CD14-positive monocyte (primary cell): ENCODE data around the gene COL25A1. TPM values are rescaled to one million over a fixed set of nuclear protein-coding genes. Genes with fewer than 3 reads are reported as not detected.

Source experiments
- DNase-seq, 3 donors: peaks; one replicate each; pipeline ENCODE4 v3.0.0-alpha.2; 2011 to 2022
- H2AFZ ChIP-seq: 2 replicates; pipeline ENCODE4 v1.6.0; 2012; ENCODE audit warnings: mild to moderate bottlenecking, low read depth, low read length, inconsistent platforms; ENCODE audit not compliant: insufficient read depth, poor library complexity, severe bottlenecking
- H3K27ac ChIP-seq, 2 donors: 1 replicate in 1 of 2; 2 replicates in 1 of 2; pipeline ENCODE4 v1.5.1; 2012 to 2013; ENCODE audit warnings: low read length in 2 of 2, control low read depth in 1 of 2, inconsistent platforms in 1 of 2, low read depth in 1 of 2, mild to moderate bottlenecking in 1 of 2
- H3K27me3 ChIP-seq, 2 donors: one replicate each; pipeline versions ENCODE4 v1.6.0 to v1.6.1; 2011 to 2013; ENCODE audit warnings: low read length in 2 of 2; ENCODE audit not compliant: control insufficient read depth in 2 of 2, insufficient read depth in 2 of 2
- H3K36me3 ChIP-seq, 2 donors: replicated peaks in 1 of 2; 1 replicate in 1 of 2; 2 replicates in 1 of 2; pipeline versions ENCODE4 v1.5.1 to v1.6.1; 2012 to 2013; ENCODE audit warnings: low read length in 2 of 2, control low read depth in 1 of 2, inconsistent platforms in 1 of 2, mild to moderate bottlenecking in 1 of 2; ENCODE audit not compliant: insufficient read depth in 2 of 2, control insufficient read depth in 1 of 2
- H3K4me1 ChIP-seq, 2 donors: 1 replicate in 1 of 2; 2 replicates in 1 of 2; pipeline versions ENCODE4 v1.5.1 to v1.6.1; 2012 to 2013; ENCODE audit warnings: low read length in 2 of 2, control low read depth in 1 of 2, inconsistent platforms in 1 of 2, mild to moderate bottlenecking in 1 of 2, moderate library complexity in 1 of 2; ENCODE audit not compliant: insufficient read depth in 2 of 2, control insufficient read depth in 1 of 2
- H3K4me2 ChIP-seq: replicated peaks from 2 replicates; pipeline ENCODE3; 2012; ENCODE audit warnings: low read length, moderate library complexity, mild to moderate bottlenecking; ENCODE audit not compliant: poor library complexity, severe bottlenecking; ENCODE audit errors: extremely low read depth
- H3K4me3 ChIP-seq, 3 experiments: fragments of 200-600 bp in 1 of 3; sonication (generic) in 1 of 3; replicated peaks in 1 of 3; 1 replicate in 2 of 3; 2 replicates in 1 of 3; pipeline ENCODE4 v1.5.1; 2011 to 2013; ENCODE audit warnings: low read length in 3 of 3, mild to moderate bottlenecking in 3 of 3, control low read depth in 2 of 3, low read depth in 2 of 3, inconsistent platforms in 1 of 3, moderate library complexity in 1 of 3
- H3K79me2 ChIP-seq: 2 replicates; pipeline ENCODE4 v1.6.0; 2012; ENCODE audit warnings: mild to moderate bottlenecking, control low read depth, inconsistent platforms, low read length, moderate library complexity; ENCODE audit not compliant: insufficient read depth
- H3K9ac ChIP-seq: 2 replicates; pipeline ENCODE4 v1.6.0; 2017; ENCODE audit warnings: low read length, mild to moderate bottlenecking; ENCODE audit not compliant: insufficient read depth, poor library complexity, severe bottlenecking
- H3K9me3 ChIP-seq, 2 donors: replicated peaks in 1 of 2; 1 replicate in 1 of 2; 2 replicates in 1 of 2; pipeline versions ENCODE4 v1.5.1 to v1.6.1; 2012 to 2013; ENCODE audit warnings: low read length in 2 of 2, control low read depth in 1 of 2; ENCODE audit not compliant: control insufficient read depth in 1 of 2, insufficient read depth in 1 of 2
- H4K20me1 ChIP-seq: 2 replicates; pipeline ENCODE4 v1.6.0; 2012; ENCODE audit warnings: mild to moderate bottlenecking, low read length, control low read depth, moderate library complexity; ENCODE audit not compliant: insufficient read depth
- H3K27ac Mint-ChIP-seq, 7 donors: one replicate each; pipeline ENCODE4 v1.8.0; 2020; ENCODE audit warnings: mild to moderate bottlenecking in 7 of 7, mixed read lengths in 7 of 7, moderate library complexity in 6 of 7, inconsistent platforms in 2 of 7
- H3K27me3 Mint-ChIP-seq, 3 donors: one replicate each; pipeline ENCODE4 v1.8.0; 2021 to 2022; ENCODE audit warnings: low read depth in 3 of 3, mild to moderate bottlenecking in 3 of 3, mixed read lengths in 3 of 3, moderate library complexity in 3 of 3, inconsistent platforms in 1 of 3
- H3K36me3 Mint-ChIP-seq, 2 donors: one replicate each; pipeline ENCODE4 v1.8.0; 2020; ENCODE audit warnings: mixed read lengths in 2 of 2, inconsistent platforms in 1 of 2, mild to moderate bottlenecking in 1 of 2
- H3K4me1 Mint-ChIP-seq: one replicate; pipeline ENCODE4 v1.8.0; 2020; ENCODE audit warnings: mild to moderate bottlenecking, mixed read lengths
- H3K4me3 Mint-ChIP-seq, 2 donors: one replicate each; pipeline ENCODE4 v1.8.0; 2020; ENCODE audit warnings: mild to moderate bottlenecking in 2 of 2, mixed read lengths in 2 of 2, moderate library complexity in 1 of 2
- H3K9me3 Mint-ChIP-seq, 7 donors: one replicate each; pipeline ENCODE4 v1.8.0; 2020 to 2022; ENCODE audit warnings: mixed read lengths in 7 of 7, mild to moderate bottlenecking in 6 of 7, moderate library complexity in 6 of 7, inconsistent platforms in 2 of 7
- WGBS: methylation state at CpG from one replicate; pipeline ENCODE4 v1.1.5; 2013; ENCODE audit warnings: missing lambda C conversion rate; ENCODE audit not compliant: insufficient coverage; 5-methylcytosine and 5-hydroxymethylcytosine counted together
- intact Hi-C, 2 donors: fragments of 100-400 bp; cut with micrococcal nuclease; formaldehyde crosslinking; loops; one replicate each; pipeline versions ENCODE4 v1.15.0 to v1.15.1; 2023
- polyA plus RNA-seq, 3 donors: library from polyadenylated mRNA; depleted of rRNA in 1 of 3; unstranded in 2 of 3; stranded (reverse) in 1 of 3; fragments of 300-500 nt in 2 of 3; fragments of >200 nt in 1 of 3; fragmentation: Illumina TruSeq in 2 of 3; gene quantifications; 1 replicate in 2 of 3; 2 replicates in 1 of 3; pipeline ENCODE4 v1.2.3, GENCODE V29; 2012 to 2021
- TF ChIP-seq, protein P1 (sequence below): fragments of 200-600 bp; IDR thresholded peaks from one replicate; pipeline ENCODE4 v1.8.0; 2022; ENCODE audit warnings: antibody characterized with exemption, mild to moderate bottlenecking

The COL25A1 gene
- polyA plus RNA-seq, 3 donors: not detected

DNA sequence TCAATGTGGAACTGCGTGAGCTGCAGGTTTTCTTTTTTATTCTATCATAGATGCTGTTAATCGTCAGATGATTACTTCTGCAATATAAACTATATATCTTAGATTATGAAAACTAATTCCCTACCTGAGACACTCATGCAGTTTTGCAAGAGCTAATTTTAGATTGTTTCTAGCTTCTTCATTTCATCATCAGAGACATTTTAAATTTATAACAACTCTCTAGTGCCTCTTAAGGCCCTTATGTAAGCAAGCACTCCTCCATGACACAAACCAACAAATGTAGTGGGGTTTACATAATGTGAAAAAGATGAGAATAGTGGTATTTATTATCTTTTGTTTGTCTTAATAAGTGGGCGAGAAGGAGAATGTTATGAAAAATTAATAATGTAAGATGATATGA is 369.4 kb downstream of the COL25A1 start:
- H3K27me3 ChIP-seq: no peaks in the 10 kb centered on the region
- no peaks in the 10 kb centered on the region for H3K9me3 ChIP-seq
- H3K79me2 ChIP-seq: no peaks in the 10 kb centered on the region
- no peak overlapping the region for H2AFZ ChIP-seq
- H3K4me1 ChIP-seq: no peaks in the 10 kb centered on the region
- intact Hi-C loops: no loop called here
- no peak overlapping the region for H3K27ac ChIP-seq
- Mint-ChIP-seq H3K9me3 (peaks cover 0 to 3% (median 0%) of the 10 kb centered on the region in 7 donors), H3K4me1 (no peaks in the 10 kb centered on the region), H3K36me3 (no peaks in the 10 kb centered on the region), H3K27ac (no peak overlapping the region), H3K27me3 (peaks cover 0 to 2% (median 0%) of the 10 kb centered on the region in 3 donors), H3K4me3 (no peak overlapping the region)
- no peak overlapping the region for H3K9ac ChIP-seq
- no peak overlapping the region for H3K4me2 ChIP-seq
- no CpG with 5 or more reads among the region's 3 CpGs for WGBS
- TF ChIP-seq, protein P1, sequence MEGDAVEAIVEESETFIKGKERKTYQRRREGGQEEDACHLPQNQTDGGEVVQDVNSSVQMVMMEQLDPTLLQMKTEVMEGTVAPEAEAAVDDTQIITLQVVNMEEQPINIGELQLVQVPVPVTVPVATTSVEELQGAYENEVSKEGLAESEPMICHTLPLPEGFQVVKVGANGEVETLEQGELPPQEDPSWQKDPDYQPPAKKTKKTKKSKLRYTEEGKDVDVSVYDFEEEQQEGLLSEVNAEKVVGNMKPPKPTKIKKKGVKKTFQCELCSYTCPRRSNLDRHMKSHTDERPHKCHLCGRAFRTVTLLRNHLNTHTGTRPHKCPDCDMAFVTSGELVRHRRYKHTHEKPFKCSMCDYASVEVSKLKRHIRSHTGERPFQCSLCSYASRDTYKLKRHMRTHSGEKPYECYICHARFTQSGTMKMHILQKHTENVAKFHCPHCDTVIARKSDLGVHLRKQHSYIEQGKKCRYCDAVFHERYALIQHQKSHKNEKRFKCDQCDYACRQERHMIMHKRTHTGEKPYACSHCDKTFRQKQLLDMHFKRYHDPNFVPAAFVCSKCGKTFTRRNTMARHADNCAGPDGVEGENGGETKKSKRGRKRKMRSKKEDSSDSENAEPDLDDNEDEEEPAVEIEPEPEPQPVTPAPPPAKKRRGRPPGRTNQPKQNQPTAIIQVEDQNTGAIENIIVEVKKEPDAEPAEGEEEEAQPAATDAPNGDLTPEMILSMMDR: no peak
- no peaks in the 10 kb centered on the region for H3K36me3 ChIP-seq
- no peaks in the 10 kb centered on the region for H4K20me1 ChIP-seq
- no peak for DNase-seq
- H3K4me3 ChIP-seq: no peak overlapping the region

DNA sequence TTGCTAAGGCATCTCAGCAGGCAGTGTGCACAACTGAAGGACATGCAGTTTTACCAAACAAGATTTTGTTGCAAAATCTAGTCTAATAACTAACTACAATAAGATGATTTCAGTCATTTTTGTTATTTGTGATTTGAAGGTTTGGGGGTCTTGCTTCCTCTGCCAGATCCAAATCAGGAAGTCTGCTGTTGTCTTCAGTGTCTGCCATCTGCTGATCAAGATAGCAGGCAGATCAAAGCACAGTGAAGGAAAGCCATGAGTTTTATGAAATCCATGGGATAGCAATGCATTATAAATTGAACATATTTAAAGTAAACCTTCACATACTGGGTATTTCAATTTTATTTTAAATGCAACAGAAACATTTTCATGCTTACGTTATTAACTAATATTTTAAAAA is 370.5 kb downstream of the COL25A1 start:
- Histone ChIP-seq H3K4me2 (no peak overlapping the region), H3K9ac (no peak overlapping the region), H4K20me1 (no peaks in the 10 kb centered on the region), H3K27me3 (no peaks in the 10 kb centered on the region), H3K36me3 (no peaks in the 10 kb centered on the region), H3K4me3 (no peak overlapping the region), H3K79me2 (no peaks in the 10 kb centered on the region), H3K4me1 (no peaks in the 10 kb centered on the region), H2AFZ (no peak overlapping the region), H3K9me3 (no peaks in the 10 kb centered on the region), H3K27ac (no peak overlapping the region)
- H3K4me3 Mint-ChIP-seq: no peak overlapping the region
- H3K27me3 Mint-ChIP-seq: peaks cover 0 to 2% (median 0%) of the 10 kb centered on the region in 3 donors
- H3K4me1 Mint-ChIP-seq: no peaks in the 10 kb centered on the region
- DNase-seq: no peak
- H3K36me3 Mint-ChIP-seq: no peaks in the 10 kb centered on the region
- intact Hi-C loops: no loop called here
- no CpG with 5 or more reads among the region's 1 CpG for WGBS
- TF ChIP-seq, protein P1: no peak
- peaks cover 0 to 3% (median 0%) of the 10 kb centered on the region in 7 donors for H3K9me3 Mint-ChIP-seq
- H3K27ac Mint-ChIP-seq: no peak overlapping the region
